Lung (tissue), 12 donors: ENCODE measurements around the gene PRMT2. TPM values are rescaled to one million over a fixed set of nuclear protein-coding genes. Genes with fewer than 3 reads are reported as not detected.

ENCODE experiments used
- ATAC-seq: fragments of 200-7000 bp; cut with Tn5 transposase; one replicate; pipeline ENCODE4 v1.9.1; 2020; ENCODE audit warnings: moderate number of reproducible peaks; ENCODE audit not compliant: insufficient read depth, low FRiP score
- DNase-seq, 3 donors: peaks; one replicate each; pipeline ENCODE4 v3.0.0-alpha.2; 2013 to 2017
- H3K27ac ChIP-seq, 2 donors: one replicate each; pipeline ENCODE4 v1.5.1; 2013; ENCODE audit warnings: mild to moderate bottlenecking in 2 of 2, moderate library complexity in 2 of 2, control low read depth in 1 of 2, inconsistent platforms in 1 of 2, low read depth in 1 of 2, low read length in 1 of 2
- H3K27me3 ChIP-seq, 3 donors: one replicate each; pipeline ENCODE4 v1.5.1; 2013; ENCODE audit warnings: low read length in 2 of 3; ENCODE audit not compliant: control insufficient read depth in 3 of 3, insufficient read depth in 3 of 3
- H3K36me3 ChIP-seq, 4 donors: one replicate each; pipeline ENCODE4 v1.5.1; 2013; ENCODE audit warnings: low read length in 4 of 4, mild to moderate bottlenecking in 1 of 4, moderate library complexity in 1 of 4; ENCODE audit not compliant: control insufficient read depth in 4 of 4, insufficient read depth in 4 of 4
- H3K4me1 ChIP-seq, 5 donors: one replicate each; pipeline ENCODE4 v1.5.1; 2013; ENCODE audit warnings: low read length in 5 of 5, mild to moderate bottlenecking in 2 of 5, moderate library complexity in 1 of 5; ENCODE audit not compliant: control insufficient read depth in 5 of 5, insufficient read depth in 5 of 5
- H3K4me3 ChIP-seq: one replicate; pipeline ENCODE4 v1.5.1; 2013; ENCODE audit warnings: mild to moderate bottlenecking, control low read depth, moderate library complexity
- H3K9ac ChIP-seq, 2 donors: one replicate each; pipeline ENCODE4 v1.5.1; 2013; ENCODE audit warnings: low read length in 2 of 2, control low read depth in 1 of 2; ENCODE audit not compliant: insufficient read depth in 1 of 2
- H3K9me3 ChIP-seq, 4 donors: one replicate each; pipeline ENCODE4 v1.5.1; 2013; ENCODE audit warnings: low read length in 3 of 4, mild to moderate bottlenecking in 1 of 4, moderate library complexity in 1 of 4; ENCODE audit not compliant: control insufficient read depth in 4 of 4, insufficient read depth in 3 of 4
- CTCF ChIP-seq: IDR thresholded peaks from 2 replicates; pipeline ENCODE4 v1.5.1; 2012; ENCODE audit warnings: mild to moderate bottlenecking; ENCODE audit errors: control extremely low read depth, extremely low read depth
- whole genome bisulfite sequencing, 2 donors: extraction: QIAGEN DNeasy Blood & Tissue Kit; methylation state at CpG; one replicate each; pipeline ENCODE4 v1.1.7; 2013; 5-methylcytosine and 5-hydroxymethylcytosine counted together
- polyA plus RNA-seq, 2 donors: library from polyadenylated mRNA; stranded (reverse); fragments of 200-250 nt; gene quantifications; one replicate each; pipeline ENCODE4 v1.2.1, GENCODE V29; 2013
- total RNA-seq, 2 donors: library from RNA; depleted of rRNA in 1 of 2; stranded (reverse); fragments of >200 nt in 1 of 2; gene quantifications; one replicate each; pipeline ENCODE4 v1.2.1, GENCODE V29; 2014 to 2021
- donor health status: control.
- donor health status: control.
- donor health status: Bipolar disorder and iron deficiency.
- donor health status: healthy.
- donor health status: DM: yes; HTN: yes; CAD: no.

The PRMT2 gene
- total and polyA plus RNA-seq, 4 donors: 58.2 to 114 (median 90.8) TPM

- no peaks in the 10 kb centered on the region for H3K27me3 ChIP-seq
- no peak for TF ChIP-seq CTCF
- no peaks in the 10 kb centered on the region for H3K9me3 ChIP-seq
- 69 to 80% methylated on average over 12 of the region's 12 CpGs for WGBS, 2 donors
- DNase-seq (no peak), ATAC-seq (no peak)
- no peak overlapping the region for H3K9ac ChIP-seq
- peaks cover 0 to 4% (median 1%) of the 10 kb centered on the region in 5 donors for H3K4me1 ChIP-seq
- H3K4me3 ChIP-seq: no peak overlapping the region
- peaks cover 24 to 54% (median 34%) of the 10 kb centered on the region in 4 donors for H3K36me3 ChIP-seq
- H3K27ac ChIP-seq: no peak overlapping the region
These were observed 8.1 kb downstream of the PRMT2 start for GRCh38 chr21:46643379-46644177.

- H3K4me1 ChIP-seq: peaks cover 0 to 1% (median 0%) of the 10 kb centered on the region in 5 donors
- no peak overlapping the region for H3K27ac ChIP-seq
- TF ChIP-seq CTCF: no peak
- no peaks in the 10 kb centered on the region for H3K27me3 ChIP-seq
- DNase-seq (no peak), ATAC-seq (no peak)
- no peak overlapping the region for H3K4me3 ChIP-seq
- WGBS, 2 donors: 97 to 98% methylated on average over 5 of the region's 5 CpGs
- no peak overlapping the region for H3K9ac ChIP-seq
- peaks cover 31 to 65% (median 52%) of the 10 kb centered on the region in 4 donors for H3K36me3 ChIP-seq
- H3K9me3 ChIP-seq: no peaks in the 10 kb centered on the region
These were observed 10.4 kb downstream of the PRMT2 start for GRCh38 chr21:46645840-46646239.

GRCh38 chr21:46646541-46647154 is 11.2 kb downstream of the PRMT2 start:
- WGBS, 2 donors: 84 to 92% methylated on average over 9 of the region's 9 CpGs
- Histone ChIP-seq H3K27ac (no peak overlapping the region), H3K4me1 (no peaks in the 10 kb centered on the region), H3K9ac (no peak overlapping the region), H3K9me3 (no peaks in the 10 kb centered on the region), H3K27me3 (no peaks in the 10 kb centered on the region), H3K36me3 (peaks cover 31 to 60% (median 52%) of the 10 kb centered on the region in 4 donors), H3K4me3 (no peak overlapping the region)
- DNase-seq (no peak), ATAC-seq (no peak)
- no peak for TF ChIP-seq CTCF
